Right cardiac atrium (tissue), 5 donors: ENCODE results near the gene ZNF750. TPM values are rescaled to one million over a fixed set of nuclear protein-coding genes. Genes with fewer than 3 reads are reported as not detected.

Experiments used
- ATAC-seq, 2 donors: fragments of 200-7000 bp; cut with Tn5 transposase; one replicate each; pipeline versions ENCODE4 v1.8.0 to v1.9.1; 2020; ENCODE audit warnings: moderate library complexity in 2 of 2, mild to moderate bottlenecking in 1 of 2
- DNase-seq, 3 donors: peaks; one replicate each; pipeline ENCODE4 v3.0.0-alpha.2; 2020
- H3K27ac ChIP-seq: one replicate; pipeline ENCODE4 v1.5.1; 2013; ENCODE audit warnings: mild to moderate bottlenecking, low read length, control low read depth, moderate library complexity
- H3K27me3 ChIP-seq: one replicate; pipeline ENCODE4 v1.6.1; 2013; ENCODE audit not compliant: control insufficient read depth, insufficient read depth
- H3K4me1 ChIP-seq: one replicate; pipeline ENCODE4 v1.6.1; 2013; ENCODE audit warnings: low read length; ENCODE audit not compliant: control insufficient read depth, insufficient read depth
- H3K4me3 ChIP-seq: one replicate; pipeline ENCODE4 v1.5.1; 2013; ENCODE audit warnings: low read length, control low read depth
- H3K9me3 ChIP-seq: one replicate; pipeline ENCODE4 v1.6.1; 2013; ENCODE audit warnings: low read length; ENCODE audit not compliant: control insufficient read depth
- WGBS: extraction: QIAGEN DNeasy Blood & Tissue Kit; methylation state at CpG from one replicate; pipeline ENCODE4 v1.1.7; 2013; 5-methylcytosine and 5-hydroxymethylcytosine counted together
- intact Hi-C, 4 donors: fragments of 100-400 bp; cut with DNase I; formaldehyde crosslinking; loops; one replicate each; pipeline versions ENCODE4 v1.11.0 to v1.14.0; 2022 to 2023
- polyA plus RNA-seq: library from polyadenylated mRNA; stranded (reverse); fragments of 200-250 nt; gene quantifications from one replicate; pipeline ENCODE4 v1.2.3, GENCODE V29; 2013
- total RNA-seq, 4 donors: library from RNA; stranded (reverse); fragmentation: NEBNext Ultra II Directional; extraction: Animal tissue kit (Norgen Biotek cat#: 25700); gene quantifications; one replicate each; pipeline ENCODE4 v1.2.1, GENCODE V29; 2021
- donor health status: healthy with polysubstance abuse.
- donor health status: DM: no; HTN: yes; CAD: no.
- donor health status: DM: no; HTN: no; CAD: no.
- donor health status: DM: no; HTN: yes; CAD: no; lungs with severe emphysema.
- donor health status: DM: yes; HTN: yes; CAD: no.

Gene ZNF750
- total and polyA plus RNA-seq, 5 donors, result 0.07 TPM; not detected in 4

DNA sequence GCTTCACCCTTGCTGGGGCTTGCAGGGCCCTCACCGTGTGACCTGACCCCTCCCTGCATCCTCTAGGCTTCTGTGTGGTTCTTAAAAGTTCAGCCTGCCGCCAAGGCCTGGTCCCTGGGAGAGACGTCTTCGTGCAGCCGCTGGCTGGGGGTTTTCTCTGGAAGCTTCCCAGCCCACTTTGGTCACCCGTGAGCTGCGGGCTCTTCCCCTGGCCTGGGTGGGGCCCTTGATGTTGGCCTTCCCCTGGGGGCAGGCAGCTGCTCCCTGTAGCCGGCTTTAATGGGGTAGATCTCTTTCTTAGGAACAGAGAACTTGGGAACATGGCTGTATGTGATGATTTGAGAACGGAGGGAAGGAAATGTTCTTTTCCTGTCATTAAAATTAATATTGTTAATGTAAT lies 32.7 kb downstream of the ZNF750 start:
- no peak for ATAC-seq
- H3K4me1 ChIP-seq, result peaks cover 2% of the 10 kb centered on the region
- no peak overlapping the region for H3K4me3 ChIP-seq
- intact Hi-C loops, result no loop called here
- no peaks in the 10 kb centered on the region for H3K9me3 ChIP-seq
- H3K27ac ChIP-seq, result no peak overlapping the region
- H3K27me3 ChIP-seq, result no peaks in the 10 kb centered on the region
- 54% methylated on average over 9 of the region's 9 CpGs for WGBS
- peak in 2 of 3 donors; percentile 13 to 21 for DNase-seq

GRCh38 chr17:82806645-82807044 lies 33.2 kb downstream of the ZNF750 start:
- Histone ChIP-seq H3K4me1 (peaks cover 2% of the 10 kb centered on the region), H3K27me3 (no peaks in the 10 kb centered on the region), H3K9me3 (no peaks in the 10 kb centered on the region), H3K4me3 (no peak overlapping the region), H3K27ac (no peak overlapping the region)
- intact Hi-C loops, result no loop called here
- ATAC-seq, result no peak
- DNase-seq, result peak in 2 of 3 donors; percentile 8 to 32
- WGBS, result 91% methylated on average over 21 of the region's 21 CpGs

- Histone ChIP-seq H3K9me3 (no peaks in the 10 kb centered on the region), H3K4me1 (peaks cover 2% of the 10 kb centered on the region), H3K4me3 (no peak overlapping the region), H3K27ac (no peak overlapping the region), H3K27me3 (no peaks in the 10 kb centered on the region)
- DNase-seq (peak; percentile 12 to 45 (median 22)), ATAC-seq (no peak)
- WGBS, result 86% methylated on average over 19 of the region's 19 CpGs
- intact Hi-C loops, result no loop called here
These were observed 34.0 kb downstream of the ZNF750 start for GRCh38 chr17:82805823-82806222.

DNA sequence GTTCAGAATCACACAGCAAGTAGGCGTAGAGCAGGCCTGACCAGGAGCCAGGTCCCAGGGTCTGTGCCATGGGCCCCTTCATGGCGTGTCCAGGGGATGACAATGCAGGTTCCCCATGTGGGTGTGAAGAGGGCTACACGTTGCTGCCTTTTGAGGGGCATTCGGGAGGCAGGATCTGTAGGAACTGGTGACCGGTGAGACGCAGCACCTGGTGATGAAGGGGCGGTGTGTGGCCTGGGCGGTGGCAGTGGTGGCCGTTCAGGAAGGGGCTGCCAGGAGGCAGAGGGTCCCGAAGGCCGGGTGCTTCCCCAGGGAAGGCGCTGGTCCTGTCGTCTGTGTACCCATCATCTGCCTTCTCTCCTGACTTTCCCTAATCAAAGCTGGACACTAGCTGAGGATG lies 34.6 kb downstream of the ZNF750 start:
- DNase-seq, result no peak

GRCh38 chr17:82804442-82805191 lies 35.2 kb downstream of the ZNF750 start:
- ATAC-seq (peak; percentile 90 to 92), DNase-seq (peak; percentile 89 to 97 (median 94))
- 59% methylated on average over 27 of the region's 27 CpGs for WGBS
- Histone ChIP-seq H3K27me3 (no peaks in the 10 kb centered on the region), H3K27ac (no peak overlapping the region), H3K9me3 (no peaks in the 10 kb centered on the region), H3K4me1 (peaks cover 2% of the 10 kb centered on the region), H3K4me3 (no peak overlapping the region)
- intact Hi-C loops, result no loop called here

More for the DNA sequence above, 34.6 kb downstream of the ZNF750 start:
- ATAC-seq, result no peak
- no peaks in the 10 kb centered on the region for H3K27me3 ChIP-seq
- no peaks in the 10 kb centered on the region for H3K9me3 ChIP-seq
- H3K27ac ChIP-seq, result peak overlapping the region; percentile 28
- peaks cover 2% of the 10 kb centered on the region for H3K4me1 ChIP-seq
- WGBS, result 79% methylated on average over 13 of the region's 13 CpGs
- H3K4me3 ChIP-seq, result no peak overlapping the region
- intact Hi-C loops, result no loop called here

DNA sequence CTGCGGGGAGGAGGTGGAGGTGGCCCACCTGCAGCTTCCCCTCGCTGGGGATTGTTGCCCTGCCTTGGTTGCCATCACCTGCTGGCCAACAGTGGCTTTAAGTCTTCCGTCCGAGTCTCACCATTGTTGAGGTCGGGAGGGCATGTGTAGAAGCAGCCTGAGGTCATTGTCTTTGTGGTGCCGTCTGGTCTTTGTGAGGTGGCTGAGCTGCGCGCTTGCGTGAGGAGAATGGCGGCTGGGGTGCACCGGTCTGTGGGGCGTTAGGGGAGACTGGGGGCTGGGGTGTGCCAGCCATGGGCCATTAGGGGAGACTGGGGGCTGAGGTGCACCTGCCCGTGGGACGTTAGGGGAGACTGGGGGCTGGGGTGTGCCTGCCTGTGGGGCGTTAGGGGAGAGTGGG lies 36.2 kb downstream of the ZNF750 start:
- intact Hi-C loops, result no loop called here
- H3K27ac ChIP-seq, result no peak overlapping the region
- peak; percentile 9 to 47 (median 46) for DNase-seq

DNA sequence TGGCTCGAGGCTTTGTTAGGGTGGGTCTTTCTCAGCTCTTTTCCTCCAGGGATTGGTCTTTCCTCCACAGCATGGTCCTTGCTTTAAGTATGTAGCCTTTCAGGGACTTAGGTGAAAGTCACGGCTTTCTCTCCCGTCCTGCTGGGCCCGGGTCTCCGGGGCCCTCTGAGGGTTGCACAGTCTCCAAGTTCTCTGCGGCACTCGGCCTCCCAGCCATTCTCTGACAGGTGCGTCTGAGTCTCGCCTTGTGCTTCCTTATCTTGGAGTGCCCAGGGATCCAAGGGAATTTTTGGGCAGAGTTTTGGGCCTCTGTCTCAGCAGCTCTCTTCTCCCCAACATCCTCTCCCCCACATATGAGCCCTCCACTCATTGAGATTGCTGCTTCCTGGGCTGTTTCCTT lies 36.6 kb downstream of the ZNF750 start:
- no peak overlapping the region for H3K27ac ChIP-seq
- no peaks in the 10 kb centered on the region for H3K27me3 ChIP-seq
- no peak for ATAC-seq
- peak in 2 of 3 donors; percentile 4 to 18 for DNase-seq
- H3K9me3 ChIP-seq, result no peaks in the 10 kb centered on the region
- intact Hi-C loops, result no loop called here
- H3K4me1 ChIP-seq, result peaks cover 2% of the 10 kb centered on the region
- WGBS, result 89% methylated on average over 9 of the region's 9 CpGs
- no peak overlapping the region for H3K4me3 ChIP-seq

More for the DNA sequence above, 36.2 kb downstream of the ZNF750 start:
- H3K4me3 ChIP-seq, result no peak overlapping the region
- H3K4me1 ChIP-seq, result peaks cover 2% of the 10 kb centered on the region
- WGBS, result 95% methylated on average over 15 of the region's 15 CpGs
- ATAC-seq, result no peak
- H3K9me3 ChIP-seq, result no peaks in the 10 kb centered on the region
- no peaks in the 10 kb centered on the region for H3K27me3 ChIP-seq

- Histone ChIP-seq H3K27me3 (no peaks in the 10 kb centered on the region), H3K4me1 (peaks cover 2% of the 10 kb centered on the region), H3K4me3 (no peak overlapping the region), H3K9me3 (no peaks in the 10 kb centered on the region), H3K27ac (no peak overlapping the region)
- intact Hi-C loops, result no loop called here
- DNase-seq (peak in 1 of 3 donors; percentile 50), ATAC-seq (no peak)
- 84% methylated on average over 17 of the region's 17 CpGs for WGBS
These were observed 37.6 kb downstream of the ZNF750 start for GRCh38 chr17:82802075-82802780.

DNA sequence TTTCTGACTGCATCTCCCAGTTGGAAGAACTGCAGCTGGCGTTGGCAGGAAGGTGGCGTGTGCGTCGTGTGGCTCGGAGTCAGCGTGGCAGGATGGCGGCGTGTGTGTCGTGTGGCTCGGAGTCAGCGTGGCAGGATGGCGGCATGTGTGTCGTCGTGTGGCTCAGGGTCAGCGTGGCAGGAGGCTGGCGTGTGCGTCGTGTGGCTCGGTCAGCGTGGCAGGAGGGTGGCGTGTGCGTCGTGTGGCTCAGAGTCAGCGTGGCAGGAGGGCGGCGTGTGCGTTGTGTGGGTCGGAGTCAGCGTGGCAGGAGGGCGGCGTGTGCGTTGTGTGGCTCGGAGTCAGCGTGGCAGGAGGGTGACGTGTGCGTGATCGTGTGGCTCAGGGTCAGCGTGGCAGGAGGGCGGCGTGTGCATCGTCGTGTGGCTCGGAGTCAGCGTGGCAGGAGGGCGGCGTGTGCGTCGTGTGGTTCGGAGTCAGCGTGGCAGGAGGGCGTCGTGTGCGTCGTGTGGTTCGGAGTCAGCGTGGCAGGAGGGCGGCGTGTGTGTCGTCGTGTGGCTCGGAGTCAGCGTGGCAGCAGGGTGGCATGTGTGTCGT lies 38.3 kb downstream of the ZNF750 start:
- Histone ChIP-seq H3K4me1 (peaks cover 2% of the 10 kb centered on the region), H3K4me3 (no peak overlapping the region), H3K27ac (no peak overlapping the region), H3K27me3 (no peaks in the 10 kb centered on the region), H3K9me3 (no peaks in the 10 kb centered on the region)
- ATAC-seq (no peak), DNase-seq (peak in 1 of 3 donors; percentile 38)
- intact Hi-C loops, result no loop called here
- WGBS, result 97% methylated on average over 63 of the region's 63 CpGs

DNA sequence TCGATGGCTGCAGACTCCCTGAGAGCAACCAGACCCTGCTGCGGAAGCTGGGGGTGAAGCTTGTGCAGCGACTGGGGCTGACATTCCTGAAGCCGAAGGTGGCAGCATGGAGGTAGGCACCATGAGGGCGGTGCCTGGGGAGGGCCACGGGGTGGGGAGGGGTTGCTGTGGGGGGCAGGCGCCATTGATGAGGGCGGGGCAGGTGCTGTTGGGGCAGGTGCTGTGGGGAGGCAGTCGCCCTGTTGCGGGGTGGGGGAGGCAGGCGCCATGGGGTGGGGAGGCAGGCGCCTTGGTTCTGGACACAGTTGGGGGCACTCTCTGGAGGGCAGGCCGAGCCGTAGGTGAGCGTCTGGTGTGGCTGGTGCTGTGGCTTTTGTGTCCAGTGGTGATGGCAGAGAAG lies 38.9 kb downstream of the ZNF750 start:
- H3K27me3 ChIP-seq, result no peaks in the 10 kb centered on the region
- no peaks in the 10 kb centered on the region for H3K9me3 ChIP-seq
- peaks cover 2% of the 10 kb centered on the region for H3K4me1 ChIP-seq
- no peak overlapping the region for H3K27ac ChIP-seq
- no peak overlapping the region for H3K4me3 ChIP-seq
- WGBS, result 98% methylated on average over 15 of the region's 15 CpGs
- intact Hi-C loops, result no loop called here
- ATAC-seq (no peak), DNase-seq (peak in 1 of 3 donors; percentile 55)

DNA sequence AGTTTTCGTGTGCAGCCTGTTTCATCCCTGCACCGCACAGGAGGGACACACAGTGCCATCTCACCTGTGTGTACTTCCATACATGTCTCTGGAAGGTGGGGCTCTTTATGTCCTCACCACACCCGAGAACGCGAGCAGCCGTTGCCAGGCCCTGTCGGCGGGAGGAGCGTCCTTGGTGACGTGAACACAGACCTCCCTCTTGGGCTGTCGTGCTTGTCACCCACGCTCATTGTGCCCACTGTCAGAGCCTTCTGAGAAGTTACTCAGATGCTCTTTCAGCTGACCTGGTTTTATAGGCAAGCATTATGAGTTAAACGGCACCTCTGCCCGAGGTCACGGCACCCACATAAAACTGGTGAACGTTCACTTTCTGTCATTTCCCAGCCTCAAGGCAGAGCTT lies 40.2 kb downstream of the ZNF750 start:
- H3K27me3 ChIP-seq, result no peaks in the 10 kb centered on the region
- intact Hi-C loops, result no loop called here
- no peaks in the 10 kb centered on the region for H3K9me3 ChIP-seq
- WGBS, result 93% methylated on average over 16 of the region's 16 CpGs
- DNase-seq, result peak in 1 of 3 donors; percentile 21
- H3K27ac ChIP-seq, result no peak overlapping the region
- no peak overlapping the region for H3K4me3 ChIP-seq
- peaks cover 4% of the 10 kb centered on the region for H3K4me1 ChIP-seq
- ATAC-seq, result no peak
